ENCODE data around the gene SRSF7.
"Not testable (repeated sequence)": the region's sequence is repeated elsewhere in the genome, so short reads cannot be mapped to it uniquely, and the experiment has no call there.

The SRSF7 gene

DNA sequence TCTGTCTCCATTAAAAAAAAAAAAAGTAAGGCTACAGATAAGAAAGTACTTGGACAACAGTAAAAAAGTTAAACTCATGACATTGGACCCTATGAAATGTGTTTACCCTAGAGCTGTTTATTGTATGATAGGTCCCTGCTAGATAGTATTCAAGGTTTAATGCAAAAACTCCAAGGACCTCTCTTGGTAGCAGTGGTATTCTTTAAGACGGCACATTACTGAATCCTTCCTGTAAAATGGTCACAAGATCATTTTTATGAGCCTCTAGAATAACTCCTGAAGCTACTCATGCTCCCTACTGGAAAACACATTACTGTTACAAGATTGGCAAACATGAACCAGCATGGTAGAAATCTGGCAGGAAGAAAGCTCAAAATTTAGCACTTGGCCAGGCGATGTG, 46.5 kb downstream of the SRSF7 start:
- no peak for DNase-seq (ENCODE audit: extremely low spot score)
- CTCF ChIA-PET = interaction anchor here (0.6 to 2.2 kb wide), 9 partner anchors 9 to 104 kb away, joined by 3 to 9 read pairs (median 4); no protein-coding TSS in a partner anchor
- POLR2A ChIA-PET = interaction anchor here (0.7 kb wide), 2 partner anchors 14 to 855 kb away, joined by 3 read pairs; no protein-coding TSS in a partner anchor
- TF ChIP-seq, protein P1, sequence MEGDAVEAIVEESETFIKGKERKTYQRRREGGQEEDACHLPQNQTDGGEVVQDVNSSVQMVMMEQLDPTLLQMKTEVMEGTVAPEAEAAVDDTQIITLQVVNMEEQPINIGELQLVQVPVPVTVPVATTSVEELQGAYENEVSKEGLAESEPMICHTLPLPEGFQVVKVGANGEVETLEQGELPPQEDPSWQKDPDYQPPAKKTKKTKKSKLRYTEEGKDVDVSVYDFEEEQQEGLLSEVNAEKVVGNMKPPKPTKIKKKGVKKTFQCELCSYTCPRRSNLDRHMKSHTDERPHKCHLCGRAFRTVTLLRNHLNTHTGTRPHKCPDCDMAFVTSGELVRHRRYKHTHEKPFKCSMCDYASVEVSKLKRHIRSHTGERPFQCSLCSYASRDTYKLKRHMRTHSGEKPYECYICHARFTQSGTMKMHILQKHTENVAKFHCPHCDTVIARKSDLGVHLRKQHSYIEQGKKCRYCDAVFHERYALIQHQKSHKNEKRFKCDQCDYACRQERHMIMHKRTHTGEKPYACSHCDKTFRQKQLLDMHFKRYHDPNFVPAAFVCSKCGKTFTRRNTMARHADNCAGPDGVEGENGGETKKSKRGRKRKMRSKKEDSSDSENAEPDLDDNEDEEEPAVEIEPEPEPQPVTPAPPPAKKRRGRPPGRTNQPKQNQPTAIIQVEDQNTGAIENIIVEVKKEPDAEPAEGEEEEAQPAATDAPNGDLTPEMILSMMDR (IDR thresholded peaks at IDR 0.05; ENCODE audit: control extremely low read depth, extremely low read depth, low read depth, missing control alignments) = no peak

DNA sequence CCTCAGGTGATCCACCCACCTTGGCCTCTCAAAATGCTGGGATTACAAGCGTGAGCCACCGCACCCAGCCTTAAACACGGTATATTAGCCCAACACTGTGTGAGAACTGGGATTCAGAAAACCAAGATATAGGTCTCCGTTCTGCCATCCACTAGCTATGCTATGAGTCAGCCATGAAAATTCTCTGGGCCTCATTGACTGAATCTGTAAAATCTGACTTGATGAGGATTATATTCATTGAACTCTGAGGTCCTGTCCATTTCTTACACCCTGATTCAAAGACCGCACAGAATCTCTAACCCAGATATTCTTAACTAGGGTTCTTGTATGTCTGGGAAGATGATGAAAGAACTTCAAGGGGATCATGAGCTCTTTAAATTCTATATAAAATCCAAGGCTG, 47.8 kb downstream of the SRSF7 start:
- CTCF ChIA-PET = interaction anchor here (1.1 to 1.4 kb wide), 3 partner anchors 15 to 122 kb away, joined by 3 to 4 read pairs (median 3); no protein-coding TSS in a partner anchor
- not testable (repeated sequence) for DNase-seq (ENCODE audit: extremely low spot score)
- POLR2A ChIA-PET = interaction anchor here (1.2 kb wide), 1 partner anchor 48 kb away, joined by 3 read pairs; the partner anchor contains the start of gene SRSF7

DNA sequence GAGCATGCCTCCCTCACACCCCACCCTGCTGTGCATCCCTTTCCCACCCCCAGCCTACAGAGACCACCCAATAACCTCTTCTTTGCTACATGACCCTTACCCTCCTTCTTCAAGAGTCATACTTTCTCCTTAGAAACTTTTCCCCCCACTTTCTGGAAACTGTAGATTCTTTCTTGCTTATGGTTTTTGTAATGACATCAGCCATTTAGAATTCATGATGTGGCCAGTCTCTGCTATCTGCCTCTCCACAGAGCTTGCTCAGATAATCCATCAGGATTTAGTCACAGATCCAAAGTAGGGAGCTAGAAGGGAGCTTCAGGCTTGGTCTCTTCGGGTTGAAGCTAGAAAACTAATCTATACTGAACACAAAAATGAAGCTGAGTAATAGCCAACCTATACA, 48.7 kb downstream of the SRSF7 start:
- DNase-seq (ENCODE audit: extremely low spot score) = no peak
- ChIA-PET POLR2A (interaction anchor here (0.6 kb wide), 1 partner anchor 48 kb away, joined by 4 read pairs; no protein-coding TSS in a partner anchor), CTCF (interaction anchor here (0.9 kb wide), 1 partner anchor 194 kb away, joined by 3 read pairs; no protein-coding TSS in a partner anchor)
- TF ChIP-seq, protein P1 (IDR thresholded peaks at IDR 0.05; ENCODE audit: control extremely low read depth, extremely low read depth, low read depth, missing control alignments) = no peak

DNA sequence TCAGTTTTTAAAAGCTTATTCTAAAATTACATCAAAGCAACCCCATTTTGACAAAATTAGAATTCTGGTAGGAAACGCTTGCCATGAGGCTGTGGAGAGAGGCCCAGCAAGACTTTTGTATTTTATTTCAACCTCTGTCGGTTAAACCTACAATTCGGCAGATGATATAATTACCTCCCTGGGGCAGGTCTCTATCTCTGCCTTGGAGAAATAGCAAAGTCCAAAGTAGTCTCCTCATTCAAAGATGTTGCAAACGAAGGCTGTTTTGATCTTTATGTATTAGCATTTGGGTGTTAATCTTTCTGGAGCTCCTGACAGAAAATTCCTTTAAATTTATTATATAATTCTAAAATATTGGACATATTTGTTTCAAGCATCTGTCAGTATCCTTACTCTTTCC, 49.6 kb downstream of the SRSF7 start:
- CTCF ChIA-PET = interaction anchor here (1.4 kb wide), 2 partner anchors 9 to 120 kb away, joined by 4 to 5 read pairs; no protein-coding TSS in a partner anchor

DNA sequence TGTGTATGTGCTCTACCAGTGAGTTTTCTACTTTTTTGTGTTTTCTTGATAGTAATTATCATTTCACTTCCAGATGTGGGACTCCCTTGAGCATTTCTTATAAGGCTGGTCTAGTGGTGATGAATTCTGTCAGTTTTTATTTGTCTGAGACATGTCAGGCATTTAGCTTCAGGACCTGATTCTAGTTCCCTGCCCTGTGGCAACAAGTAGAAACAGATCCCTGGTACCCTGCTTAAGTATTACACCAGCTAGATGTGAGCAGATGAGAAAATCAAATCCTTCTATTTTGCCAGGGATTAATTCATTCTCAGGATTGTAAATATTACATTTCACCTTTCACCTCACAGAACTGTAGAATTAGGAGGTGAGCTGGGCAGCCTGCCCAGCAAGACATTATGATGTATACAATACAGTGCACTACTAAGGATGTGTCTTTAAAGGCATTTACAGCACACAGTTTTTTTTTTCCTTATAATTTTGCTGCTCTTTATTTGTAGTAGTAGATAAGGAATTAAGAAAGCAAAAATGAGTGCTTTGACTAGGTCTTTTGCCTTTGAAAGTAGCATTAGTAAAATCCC, 50.2 kb downstream of the SRSF7 start:
- CTCF ChIA-PET = interaction anchor here (0.8 to 1.4 kb wide), 3 partner anchors 9 to 119 kb away, joined by 3 to 5 read pairs (median 4); no protein-coding TSS in a partner anchor
- no peak for DNase-seq (ENCODE audit: extremely low spot score)
- TF ChIP-seq, protein P1 (IDR thresholded peaks at IDR 0.05; ENCODE audit: control extremely low read depth, extremely low read depth, low read depth, missing control alignments) = no peak
- POLR2A ChIA-PET = no interaction called here

More for the DNA sequence above, 49.6 kb downstream of the SRSF7 start:
- no peak for DNase-seq (ENCODE audit: extremely low spot score)
- POLR2A ChIA-PET = no interaction called here
- TF ChIP-seq, protein P1 (IDR thresholded peaks at IDR 0.05; ENCODE audit: control extremely low read depth, extremely low read depth, low read depth, missing control alignments) = no peak

DNA sequence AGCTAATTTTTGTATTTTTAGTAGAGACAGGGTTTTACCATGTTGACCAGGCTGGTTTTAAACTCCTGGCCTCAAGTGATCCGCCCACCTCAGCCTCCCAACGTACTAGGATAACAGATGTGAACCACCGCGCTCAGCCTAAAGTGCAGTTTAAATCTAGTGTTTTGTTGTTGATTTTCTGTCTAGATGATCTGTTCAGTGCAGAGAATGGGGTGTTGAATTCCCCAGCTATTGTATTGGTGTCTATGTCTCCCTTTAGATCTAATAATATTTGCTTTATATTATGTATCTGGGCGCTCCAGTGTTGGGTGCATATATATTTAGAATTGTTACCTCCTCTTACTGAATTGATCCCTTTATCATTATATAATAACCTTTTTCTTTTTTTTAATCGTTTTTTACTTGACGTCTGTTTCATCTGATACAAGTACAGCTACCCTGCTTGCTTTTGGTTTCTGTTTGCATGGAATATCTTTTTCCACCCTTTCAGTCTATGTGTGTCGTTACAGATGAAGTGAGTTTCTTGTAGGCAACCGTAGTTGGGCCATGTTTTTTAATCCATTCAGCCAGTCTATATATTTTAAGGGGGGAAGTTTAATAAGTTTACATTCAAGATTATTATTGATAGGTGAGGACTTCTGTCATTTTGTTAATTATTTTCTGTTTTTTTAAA, 50.9 kb downstream of the SRSF7 start:
- TF ChIP-seq, protein P1 (IDR thresholded peaks at IDR 0.05; ENCODE audit: control extremely low read depth, extremely low read depth, low read depth, missing control alignments) = no peak
- POLR2A ChIA-PET = no interaction called here
- CTCF ChIA-PET = interaction anchor here (0.8 to 1.4 kb wide), 2 partner anchors 8 to 114 kb away, joined by 3 to 5 read pairs; no protein-coding TSS in a partner anchor
- DNase-seq (ENCODE audit: extremely low spot score) = no peak

Data from GM10248 (cell line).